ENCODE measurements around the gene SLC25A19. TPM values are rescaled to one million over a fixed set of nuclear protein-coding genes. Genes with fewer than 3 reads are reported as not detected.
"Not testable (repeated sequence)": the region's sequence is repeated elsewhere in the genome, so short reads cannot be mapped to it uniquely, and the experiment has no call there.

Gene SLC25A19
- total RNA-seq, 1 donor = 28.8 TPM

DNA sequence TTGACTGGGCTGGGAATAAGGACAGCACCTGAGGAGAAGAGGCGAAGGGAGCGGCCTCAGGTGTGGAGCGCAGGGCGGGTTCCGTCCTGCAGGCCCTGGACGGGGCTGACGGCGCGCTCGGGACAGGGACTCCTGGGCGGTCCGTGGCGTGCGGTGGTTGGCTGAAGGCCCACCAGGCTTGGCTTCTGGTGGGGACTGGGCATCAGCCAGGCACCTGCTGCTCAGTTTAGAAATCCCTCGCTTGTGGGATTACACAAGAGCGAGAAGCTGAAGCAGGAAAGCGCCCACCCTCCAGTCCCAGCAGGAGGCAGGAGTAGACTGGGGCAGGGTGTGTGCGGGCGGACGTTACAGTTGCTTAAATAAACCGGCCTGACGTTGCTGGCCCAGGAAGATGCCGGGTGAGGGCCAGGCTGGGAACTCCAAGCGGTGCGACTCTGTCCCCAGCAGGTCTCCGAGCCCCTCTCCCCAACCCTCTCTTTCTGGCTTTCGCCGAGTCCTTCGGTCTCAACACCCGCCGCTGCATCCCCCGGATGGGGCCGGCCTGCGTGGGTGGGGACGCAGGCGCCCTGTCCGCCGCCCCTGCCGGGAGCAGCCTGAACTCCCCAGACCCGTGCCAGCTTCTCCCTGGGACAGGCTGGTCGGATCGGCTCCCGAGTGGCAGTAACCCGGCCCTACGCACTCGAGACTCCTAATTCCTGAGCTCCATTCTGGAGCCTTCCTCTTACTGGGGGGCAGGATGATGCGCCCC is 18.8 kb downstream of the SLC25A19 start:
- DNase-seq (ENCODE audit: low read depth in 2 of 3, low spot score in 2 of 3) = peak in 2 of 3 donors; percentile 75 to 77

GRCh38 chr17:75269844-75270217 is 19.4 kb downstream of the SLC25A19 start:
- no peak for DNase-seq (ENCODE audit: low read depth in 2 of 3, low spot score in 2 of 3)

DNA sequence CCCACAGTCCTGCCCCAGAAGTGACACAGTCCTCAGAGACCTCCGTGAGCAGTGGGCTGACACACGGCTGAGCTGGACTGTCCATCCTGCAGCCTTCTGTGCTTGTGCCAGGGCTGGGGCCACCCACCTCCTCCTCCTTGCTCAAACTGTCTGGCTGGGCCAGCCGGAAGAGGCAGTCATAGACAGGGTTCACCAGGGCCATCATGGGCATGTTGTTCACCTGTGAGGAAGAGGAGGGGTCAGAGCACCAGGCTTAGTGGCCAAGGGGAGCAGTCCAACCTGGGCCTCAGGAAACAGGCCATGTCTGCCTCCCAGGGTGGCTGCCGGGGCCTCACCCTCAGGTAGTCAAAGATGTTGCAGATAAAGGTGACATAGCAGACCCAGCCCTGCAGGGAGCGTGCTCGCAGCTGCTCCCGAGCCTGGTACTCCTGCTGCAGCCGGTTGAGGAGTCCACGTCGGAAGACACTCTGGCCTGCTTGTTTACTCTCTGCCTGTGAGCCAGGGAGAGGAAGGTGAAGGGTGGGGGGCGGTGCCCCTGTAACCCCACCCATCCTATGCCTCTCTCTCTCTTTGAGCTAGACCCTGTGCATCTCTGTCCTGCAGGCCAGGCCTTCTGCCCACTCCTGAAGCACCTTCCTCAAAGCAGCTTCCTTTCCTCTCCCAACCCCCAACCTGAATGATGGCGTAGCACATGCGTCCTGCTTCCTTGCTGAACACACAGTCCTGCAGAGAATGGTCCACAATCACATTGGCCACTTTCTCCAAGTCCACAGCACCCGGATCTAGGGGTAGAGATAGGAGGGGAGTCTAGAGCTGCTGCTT is 21.6 kb downstream of the SLC25A19 start:
- no peak for DNase-seq (ENCODE audit: low read depth in 2 of 3, low spot score in 2 of 3)

GRCh38 chr17:75267153-75267410 is 22.2 kb downstream of the SLC25A19 start:
- DNase-seq (ENCODE audit: low read depth in 2 of 3, low spot score in 2 of 3) = no peak

GRCh38 chr17:75266316-75267152 is 22.7 kb downstream of the SLC25A19 start:
- DNase-seq (ENCODE audit: low read depth in 2 of 3, low spot score in 2 of 3) = no peak

- peak in 1 of 3 donors; percentile 40 for DNase-seq (ENCODE audit: low read depth in 2 of 3, low spot score in 2 of 3)
These were observed 23.5 kb downstream of the SLC25A19 start for GRCh38 chr17:75265614-75266315.

- no peak for DNase-seq (ENCODE audit: low read depth in 2 of 3, low spot score in 2 of 3)
These were observed 26.2 kb downstream of the SLC25A19 start for GRCh38 chr17:75263055-75263454.

- DNase-seq (ENCODE audit: low read depth in 2 of 3, low spot score in 2 of 3) = no peak
These were observed 27.1 kb downstream of the SLC25A19 start for GRCh38 chr17:75262112-75262606.

GRCh38 chr17:75261336-75262111 is 27.7 kb downstream of the SLC25A19 start, which contains the start of the genes GGA3 and MRPS7:
Gene GGA3 (minus strand): TSS chr17:75261606. CDS start chr17:75261587, 19 bp downstream.
Gene MRPS7 (plus strand): TSS chr17:75261879. CDS start chr17:75261901, 22 bp downstream.
- peak; percentile 92 to 97 (median 95) for DNase-seq (ENCODE audit: low read depth in 2 of 3, low spot score in 2 of 3)

GRCh38 chr17:75260641-75261335 is 28.4 kb downstream of the SLC25A19 start:
- DNase-seq (ENCODE audit: low read depth in 2 of 3, low spot score in 2 of 3) = no peak

DNA sequence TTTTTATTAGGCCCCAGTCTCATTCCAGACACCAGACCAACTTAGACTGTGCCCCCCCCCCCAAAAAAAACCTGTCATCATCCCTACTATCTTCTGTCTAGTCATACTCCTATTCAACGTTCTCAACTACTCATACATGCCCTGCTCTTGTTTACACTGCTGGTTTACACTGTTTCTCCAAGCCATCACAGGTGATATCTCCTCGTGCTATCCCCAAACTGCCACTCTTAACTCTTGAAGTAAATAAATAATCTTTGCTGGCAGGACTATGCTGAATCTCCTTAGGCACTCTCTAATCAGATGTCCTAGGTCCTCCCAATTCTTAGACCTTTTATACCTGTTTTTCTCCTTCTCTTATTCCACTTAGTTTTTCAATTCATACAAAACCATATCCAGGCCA is 32.0 kb downstream of the SLC25A19 start:
- DNase-seq (ENCODE audit: low read depth in 2 of 3, low spot score in 2 of 3) = not testable (repeated sequence)

- DNase-seq (ENCODE audit: low read depth in 2 of 3, low spot score in 2 of 3) = not testable (repeated sequence)
These were observed 33.1 kb downstream of the SLC25A19 start for GRCh38 chr17:75255954-75256698.

GRCh38 chr17:75252039-75252816 is 37.0 kb downstream of the SLC25A19 start:
- DNase-seq (ENCODE audit: low read depth in 2 of 3, low spot score in 2 of 3) = no peak

GRCh38 chr17:75250009-75250471 is 39.2 kb downstream of the SLC25A19 start:
- DNase-seq (ENCODE audit: low read depth in 2 of 3, low spot score in 2 of 3) = no peak

DNA sequence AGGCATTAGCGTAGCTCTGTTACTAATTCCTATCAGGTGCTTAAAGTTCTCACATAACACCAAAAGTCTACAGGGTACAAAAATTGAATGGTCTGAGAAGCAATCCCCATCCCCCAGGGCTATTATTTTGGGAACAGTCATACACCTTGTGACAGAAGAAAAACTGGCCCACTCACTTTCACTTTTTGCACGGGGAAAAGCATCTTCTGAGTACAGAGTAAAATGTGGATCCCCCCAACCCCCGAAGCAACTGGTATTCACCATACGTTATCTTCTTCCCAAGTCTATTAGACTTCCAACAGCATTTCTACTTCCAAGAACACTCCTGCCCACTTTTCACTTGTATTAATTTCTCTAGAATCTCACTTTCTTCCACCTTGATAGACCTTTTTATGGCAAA is 39.7 kb downstream of the SLC25A19 start:
- no peak for DNase-seq (ENCODE audit: low read depth in 2 of 3, low spot score in 2 of 3)

DNA sequence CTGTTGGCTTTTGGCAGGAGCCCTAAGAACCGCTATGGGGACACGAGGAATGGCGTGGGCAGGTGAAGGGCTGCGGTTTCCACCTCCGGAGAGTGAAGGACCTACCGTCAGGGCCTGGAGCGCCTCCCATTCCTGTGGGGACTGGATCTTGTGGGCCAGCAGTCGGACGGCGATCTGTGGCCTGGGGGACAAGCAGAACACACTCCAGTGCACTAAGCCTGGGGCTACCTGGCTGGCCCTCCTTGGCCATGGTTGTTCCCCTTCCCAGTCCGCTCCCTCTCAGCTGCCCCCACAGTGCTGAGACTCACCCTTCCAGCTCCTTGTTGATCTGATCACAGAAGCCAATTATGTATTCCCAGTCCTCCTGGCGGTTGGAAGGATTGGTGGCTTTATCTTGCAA is 42.8 kb downstream of the SLC25A19 start:
- DNase-seq (ENCODE audit: low read depth in 2 of 3, low spot score in 2 of 3) = no peak

DNA sequence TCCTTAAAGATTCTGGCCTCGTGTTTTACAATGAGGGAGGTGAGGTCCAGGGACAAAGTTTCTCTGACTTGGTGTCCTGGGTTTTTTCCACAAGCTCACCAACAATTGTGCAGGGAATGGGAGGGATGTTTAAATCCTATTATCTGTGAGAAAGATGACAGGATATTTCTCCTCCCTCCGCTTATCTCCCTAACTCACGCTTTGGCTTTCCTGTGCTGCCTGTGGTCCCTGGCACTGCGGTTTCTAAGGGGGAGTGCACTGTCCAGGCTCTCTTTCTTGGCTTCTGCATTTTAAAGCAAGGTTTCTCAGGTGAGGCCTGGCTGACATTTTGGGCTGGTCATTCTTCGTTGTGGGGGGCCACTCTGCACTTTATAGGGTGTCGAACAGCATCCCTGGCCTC is 44.2 kb downstream of the SLC25A19 start:
- DNase-seq (ENCODE audit: low read depth in 2 of 3, low spot score in 2 of 3) = no peak

All from hematopoietic multipotent progenitor cell (in vitro differentiated cells).